Left renal cortex interstitium (tissue), 4 donors: Measurements from ENCODE around the gene ETFDH. TPM values are rescaled to one million over a fixed set of nuclear protein-coding genes. Genes with fewer than 3 reads are reported as not detected.
A peak's percentile ranks its signal among the peaks of the same experiment; 100 is the strongest.
"Not testable (repeated sequence)": the region's sequence is repeated elsewhere in the genome, so short reads cannot be mapped to it uniquely, and the experiment has no call there.

ENCODE experiments used
- DNase-seq, 4 donors: peaks; one replicate each; pipeline ENCODE4 v3.0.0-alpha.2; 2013; ENCODE audit warnings: low read depth in 4 of 4, low spot score in 2 of 4, missing footprints in 1 of 4
- polyA plus RNA-seq, 4 donors: library from polyadenylated mRNA; unstranded; fragments of 120-200 nt; gene quantifications; one replicate each; pipeline ENCODE4 v1.2.1, GENCODE V29; 2013; ENCODE audit not compliant: insufficient read length in 4 of 4

The ETFDH gene
- polyA plus RNA-seq, 4 donors: 23.2 to 40.8 (median 31.9) TPM

DNA sequence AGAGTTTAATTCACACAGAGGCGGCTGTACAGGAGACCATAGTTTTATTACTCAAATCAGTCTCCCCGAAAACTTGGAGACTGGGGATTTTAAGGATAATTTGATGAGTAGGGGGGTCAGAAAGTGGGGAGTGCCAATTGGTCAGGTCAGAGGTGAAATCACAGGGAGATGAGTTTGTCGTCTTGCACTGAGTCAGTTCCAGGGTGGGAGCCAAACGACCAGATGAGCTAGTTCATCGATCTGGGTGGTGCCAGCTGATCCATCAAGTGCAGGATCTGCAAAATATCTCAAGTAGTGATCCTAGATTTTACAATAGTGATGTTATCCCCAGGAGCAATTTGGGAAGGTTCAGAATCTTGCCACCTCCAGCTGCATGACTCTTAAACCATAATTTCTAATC, 4.0 kb downstream of the ETFDH start:
- no peak for DNase-seq

DNA sequence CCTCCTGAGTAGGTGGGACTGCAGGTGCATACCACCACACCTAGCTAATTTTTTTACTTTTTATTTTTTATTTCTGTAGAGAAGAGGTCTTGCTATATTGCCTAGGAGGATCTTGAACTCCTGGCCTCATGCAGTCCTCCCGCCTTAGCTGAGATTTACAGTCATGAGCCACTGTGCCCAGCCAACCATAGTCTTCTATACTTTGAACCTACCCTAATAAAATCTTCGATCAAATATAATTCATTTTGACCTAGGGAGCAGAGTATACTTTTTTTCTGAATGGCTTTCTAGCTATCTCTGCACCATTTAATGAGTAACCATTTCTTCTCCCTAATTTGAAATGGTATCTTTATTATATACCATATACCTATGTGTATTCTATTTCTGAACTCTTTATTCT, 6.7 kb downstream of the ETFDH start:
- DNase-seq: no peak

DNA sequence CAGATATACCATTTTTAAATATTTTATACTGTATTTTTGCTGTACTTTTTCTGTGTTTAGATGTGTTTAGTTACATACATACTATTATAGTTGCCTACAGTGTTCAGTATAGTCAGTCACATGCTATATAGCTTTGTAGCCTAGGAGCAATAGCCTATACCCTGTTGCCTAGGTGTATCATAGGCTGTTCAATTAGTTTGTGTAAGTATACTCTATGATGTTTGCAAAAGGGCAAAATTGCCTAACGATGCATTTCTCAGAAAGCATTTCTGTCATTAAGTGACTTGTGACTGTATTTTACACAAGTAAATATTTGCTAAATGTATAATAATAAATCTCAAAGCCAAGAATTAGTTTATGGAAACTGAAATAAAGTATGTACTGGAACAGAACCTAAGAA, 9.5 kb downstream of the ETFDH start:
- no peak for DNase-seq

DNA sequence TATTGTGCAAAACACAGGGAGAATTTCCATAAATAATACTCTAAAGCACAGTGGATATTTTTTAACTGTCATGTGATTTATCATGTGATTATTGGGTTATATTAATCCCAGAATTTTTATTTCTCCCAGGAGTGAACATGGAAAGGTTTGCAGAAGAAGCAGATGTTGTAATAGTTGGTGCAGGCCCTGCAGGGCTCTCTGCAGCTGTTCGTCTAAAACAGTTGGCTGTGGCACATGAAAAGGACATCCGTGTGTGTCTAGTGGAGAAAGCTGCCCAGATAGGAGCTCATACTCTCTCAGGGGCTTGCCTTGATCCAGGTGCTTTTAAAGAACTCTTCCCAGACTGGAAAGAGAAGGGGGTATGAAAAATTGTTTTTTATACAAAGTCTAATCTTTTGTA, 10.0 kb downstream of the ETFDH start:
- DNase-seq: no peak

GRCh38 chr4:158688813-158689212, 16.7 kb downstream of the ETFDH start:
- DNase-seq: no peak

- no peak for DNase-seq
Observed at GRCh38 chr4:158704274-158704673, 32.2 kb downstream of the ETFDH start.

- no peak for DNase-seq
Observed at GRCh38 chr4:158710814-158711213, 38.7 kb downstream of the ETFDH start.

DNA sequence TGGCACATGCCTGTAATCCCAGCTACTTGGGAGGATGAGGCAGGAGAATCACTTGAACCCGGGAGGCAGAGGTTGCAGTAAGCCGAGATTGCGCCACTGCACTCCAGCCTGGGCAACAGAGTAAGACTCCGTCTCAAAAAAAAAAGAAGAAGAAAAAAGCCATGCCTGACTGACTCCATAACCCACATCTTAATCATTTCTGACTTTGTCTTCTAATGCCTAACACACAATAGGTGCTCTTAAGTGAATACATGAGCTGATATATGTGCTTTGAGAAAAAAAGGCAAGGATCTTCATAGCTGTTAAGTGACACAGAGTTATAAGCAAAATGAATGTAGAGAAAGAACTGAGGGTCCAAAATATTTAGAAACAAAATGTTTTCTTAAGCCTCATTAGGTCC, 40.5 kb downstream of the ETFDH start:
- not testable (repeated sequence) for DNase-seq

GRCh38 chr4:158714937-158715336, 42.8 kb downstream of the ETFDH start:
- DNase-seq: no peak

DNA sequence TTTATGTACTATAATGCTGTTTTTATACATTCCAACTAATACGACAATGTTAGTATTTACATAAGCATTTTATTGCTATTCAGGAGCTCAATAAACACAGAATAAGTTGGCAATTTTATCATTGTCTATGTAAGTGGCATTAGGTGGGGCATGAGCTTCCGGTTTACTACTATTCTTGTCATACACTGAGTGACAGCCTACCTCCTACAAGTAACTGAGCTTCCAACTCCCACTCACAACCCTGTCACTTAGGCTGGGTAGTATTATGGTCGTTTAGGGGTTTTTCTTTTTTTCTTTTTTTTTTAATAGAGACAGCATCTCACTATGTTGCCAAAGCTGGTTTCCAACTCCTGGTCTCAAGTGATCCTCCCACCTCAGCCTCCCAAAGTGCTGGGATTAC, 43.7 kb downstream of the ETFDH start:
- DNase-seq: no peak

GRCh38 chr4:158721680-158722079, 49.6 kb downstream of the ETFDH start:
- DNase-seq: no peak

DNA sequence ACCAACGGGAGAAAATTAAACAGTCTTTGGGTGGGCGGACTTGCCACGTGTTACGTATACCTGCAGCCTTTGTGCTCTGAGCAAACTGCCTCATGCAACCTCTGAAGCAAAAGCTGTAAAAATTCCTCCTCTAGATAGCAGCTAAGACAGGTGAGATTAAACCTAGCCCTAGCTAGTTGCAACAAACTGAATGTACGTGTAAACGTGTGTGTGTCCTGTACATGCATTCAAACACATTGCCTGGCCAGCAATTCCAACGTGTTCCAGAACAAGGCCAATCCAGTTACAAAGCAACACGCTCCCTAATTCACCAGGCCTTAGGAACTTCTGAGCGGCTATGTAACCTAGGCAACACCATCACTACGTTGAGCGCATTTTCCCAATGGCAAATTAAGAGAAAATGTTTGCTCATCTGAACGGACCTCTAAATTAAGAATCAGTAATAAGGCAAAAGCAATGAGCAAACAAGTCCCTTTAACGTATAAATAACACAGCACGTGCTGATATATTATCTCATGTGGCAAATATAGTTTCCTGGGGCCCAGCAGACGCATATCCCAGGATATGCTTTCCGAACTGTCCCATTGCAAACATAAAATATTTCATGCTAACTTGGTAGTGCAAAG, 50.3 kb downstream of the ETFDH start:
- peak in 3 of 4 donors; percentile 15 to 47 (median 29) for DNase-seq

DNA sequence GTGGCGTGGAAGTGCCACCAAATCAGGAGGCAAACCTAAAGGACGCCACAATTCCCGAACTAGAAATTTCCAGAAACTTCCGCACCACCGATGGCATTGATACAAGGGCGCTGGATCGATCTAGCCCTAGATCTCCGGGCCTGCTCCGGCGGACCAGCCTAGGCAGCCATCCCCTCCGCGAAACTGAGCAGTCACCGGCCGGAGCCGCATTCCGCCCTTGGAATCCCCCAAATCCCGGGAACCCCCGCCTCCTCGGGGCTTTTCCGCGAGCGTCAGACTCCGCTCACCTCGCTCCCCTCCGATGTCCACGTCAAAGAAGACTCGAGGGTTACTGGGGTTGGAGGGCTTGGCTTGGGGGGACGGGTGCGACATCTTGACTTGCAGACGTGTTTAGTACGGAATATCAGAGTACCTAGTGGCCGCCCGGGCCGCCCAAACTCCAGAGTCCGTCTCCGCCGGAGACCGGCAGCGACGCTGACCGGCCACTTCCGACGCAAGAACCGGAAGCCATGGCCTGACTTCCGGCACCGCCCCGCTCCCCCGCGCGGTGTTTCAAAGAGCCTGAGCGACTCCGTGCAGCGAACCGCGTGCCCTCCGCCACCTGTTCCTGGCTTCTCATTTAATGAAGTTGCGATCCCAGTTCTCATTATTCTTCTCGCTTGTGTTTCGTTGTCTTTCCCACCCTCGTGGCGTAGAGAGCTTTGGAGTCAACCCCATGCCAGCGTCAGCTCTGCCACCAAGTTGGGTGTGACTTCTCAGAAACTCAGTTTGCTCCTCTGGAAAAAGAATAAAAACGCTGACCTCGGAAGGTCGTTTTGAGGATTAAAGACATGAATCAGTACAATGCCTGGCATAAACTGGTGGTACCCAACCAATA, 51.1 kb downstream of the ETFDH start, which contains the start of gene PPID:
PPID (minus strand) TSS at position 480 of the 877 bp plus-strand sequence; CDS start at position 372, 108 bp downstream.
- DNase-seq: peak; percentile 69 to 83 (median 78)

- no peak for DNase-seq
Observed at GRCh38 chr4:158724637-158725036, 52.5 kb downstream of the ETFDH start.

GRCh38 chr4:158726633-158727032, 54.5 kb downstream of the ETFDH start:
- DNase-seq: no peak

GRCh38 chr4:158728236-158728635, 56.1 kb downstream of the ETFDH start:
- no peak for DNase-seq

DNA sequence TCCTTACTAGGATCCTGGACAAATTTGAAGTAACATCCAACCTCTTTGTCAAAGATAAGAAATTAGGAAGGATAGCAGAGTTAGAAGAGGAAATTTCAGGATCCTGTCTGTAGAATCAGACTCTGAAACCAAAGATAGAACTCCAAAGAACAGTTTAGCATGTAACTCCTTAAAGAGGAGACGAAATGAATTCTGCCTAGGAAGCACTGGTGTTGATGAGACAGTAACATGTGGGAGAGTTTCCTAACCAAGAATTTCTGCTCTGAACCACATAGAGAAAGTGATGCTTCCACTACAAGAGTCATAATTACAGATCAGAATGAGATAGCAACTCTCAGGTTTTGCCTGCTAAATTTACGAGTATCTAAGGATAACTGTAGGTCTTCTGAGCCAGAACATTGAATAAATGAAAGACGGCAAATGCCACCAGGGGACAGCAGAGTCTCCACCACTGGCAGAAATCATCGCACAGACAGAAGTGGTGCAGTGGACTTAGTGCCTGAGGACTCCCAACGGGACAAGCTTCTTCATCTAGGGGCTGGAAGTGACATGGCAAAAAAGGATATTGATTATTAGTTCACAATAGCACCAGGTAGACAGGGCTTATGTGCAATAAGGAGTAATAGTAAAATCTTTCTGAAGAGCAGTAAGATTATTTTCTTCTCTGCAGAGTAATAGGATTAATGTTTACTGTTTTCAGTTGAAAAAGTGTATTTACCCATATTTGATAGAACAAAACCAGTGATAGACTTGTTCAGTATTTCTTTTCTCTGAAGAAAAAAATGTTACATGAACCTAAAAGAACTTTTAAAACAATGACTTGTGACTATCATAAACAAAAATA, 57.8 kb downstream of the ETFDH start:
- DNase-seq: peak in 3 of 4 donors; percentile 9 to 46 (median 11)

- no peak for DNase-seq
Observed at GRCh38 chr4:158738866-158739265, 66.8 kb downstream of the ETFDH start.

DNA sequence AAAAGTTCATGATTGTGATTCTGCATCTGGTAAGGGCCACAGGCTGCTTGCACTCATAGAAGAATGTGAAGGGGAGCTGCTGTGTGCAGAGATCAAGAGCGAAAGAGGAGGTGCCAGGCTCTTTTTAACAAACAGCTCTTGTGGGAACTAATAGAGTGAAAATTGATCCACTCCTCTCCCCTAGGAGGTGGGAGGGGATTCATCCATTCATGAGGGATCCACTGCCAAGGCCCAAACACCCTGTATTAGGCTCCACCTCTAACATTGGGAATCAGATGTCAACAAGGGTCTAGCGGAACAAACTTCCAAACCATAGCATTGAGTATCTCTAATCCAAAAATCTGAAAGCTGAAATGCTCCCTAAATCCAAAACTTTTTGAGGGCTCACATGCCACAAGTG, 67.5 kb downstream of the ETFDH start:
- no peak for DNase-seq

DNA sequence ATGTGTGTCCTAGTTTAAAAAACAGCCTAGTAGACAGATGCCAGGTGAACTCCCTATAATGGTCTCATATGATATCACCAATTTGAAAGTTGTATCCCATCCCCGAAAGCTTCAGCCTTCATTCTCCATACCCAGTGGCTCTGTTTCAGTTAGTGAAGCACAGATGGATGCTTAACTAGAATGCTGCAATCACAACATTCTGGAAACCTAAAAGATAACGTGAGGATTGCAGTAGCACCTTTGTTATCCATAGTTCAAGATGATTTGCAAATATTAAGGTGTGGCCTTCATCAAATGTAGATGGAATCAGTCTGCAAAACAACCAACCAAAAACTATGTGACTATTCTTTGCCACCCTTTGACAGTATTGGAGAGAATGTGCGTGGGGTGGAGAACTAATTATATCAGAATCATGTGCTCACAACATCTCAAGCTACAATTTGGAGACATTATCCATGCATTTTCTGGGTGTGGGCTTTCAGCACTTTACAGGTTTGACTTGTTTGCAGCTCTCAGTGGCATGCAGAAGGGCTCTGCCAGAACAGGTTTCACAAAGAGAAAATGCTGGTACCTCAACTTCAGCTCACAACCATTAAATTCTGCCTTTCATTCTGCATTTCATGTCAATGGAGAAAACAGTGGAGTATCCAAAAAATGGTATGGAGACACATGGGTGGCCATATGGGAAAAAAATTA, 69.4 kb downstream of the ETFDH start:
- DNase-seq: no peak
